Upper lobe of left lung (tissue), 4 donors: Measurements from ENCODE around the gene EEF2.

Experiments used
- EP300 ChIP-seq, 4 donors: sonication (generic); formaldehyde crosslinking; IDR thresholded peaks; one replicate each; pipeline ENCODE4 v1.5.1; 2017; ENCODE audit warnings: antibody characterized with exemption in 4 of 4, control low read depth in 2 of 4
- POLR2A ChIP-seq, 4 donors: fragments of 450-650 bp; IDR thresholded peaks; one replicate each; pipeline ENCODE4 v1.5.1; 2016 to 2017; ENCODE audit warnings: antibody characterized with exemption in 4 of 4, mild to moderate bottlenecking in 2 of 4
- POLR2AphosphoS5 ChIP-seq, 2 donors: sonication (generic); formaldehyde crosslinking; IDR thresholded peaks; one replicate each; pipeline ENCODE4 v1.5.1; 2017; ENCODE audit warnings: antibody characterized with exemption in 2 of 2
- TF ChIP-seq, protein P1 (sequence below), 6 experiments: fragments of 450-650 bp in 4 of 6; fragments of 200-600 bp in 2 of 6; sonication (generic) in 2 of 6; IDR thresholded peaks; one replicate each; pipeline ENCODE4 v1.5.1; 2016 to 2019; ENCODE audit warnings: antibody characterized with exemption in 6 of 6

DNA sequence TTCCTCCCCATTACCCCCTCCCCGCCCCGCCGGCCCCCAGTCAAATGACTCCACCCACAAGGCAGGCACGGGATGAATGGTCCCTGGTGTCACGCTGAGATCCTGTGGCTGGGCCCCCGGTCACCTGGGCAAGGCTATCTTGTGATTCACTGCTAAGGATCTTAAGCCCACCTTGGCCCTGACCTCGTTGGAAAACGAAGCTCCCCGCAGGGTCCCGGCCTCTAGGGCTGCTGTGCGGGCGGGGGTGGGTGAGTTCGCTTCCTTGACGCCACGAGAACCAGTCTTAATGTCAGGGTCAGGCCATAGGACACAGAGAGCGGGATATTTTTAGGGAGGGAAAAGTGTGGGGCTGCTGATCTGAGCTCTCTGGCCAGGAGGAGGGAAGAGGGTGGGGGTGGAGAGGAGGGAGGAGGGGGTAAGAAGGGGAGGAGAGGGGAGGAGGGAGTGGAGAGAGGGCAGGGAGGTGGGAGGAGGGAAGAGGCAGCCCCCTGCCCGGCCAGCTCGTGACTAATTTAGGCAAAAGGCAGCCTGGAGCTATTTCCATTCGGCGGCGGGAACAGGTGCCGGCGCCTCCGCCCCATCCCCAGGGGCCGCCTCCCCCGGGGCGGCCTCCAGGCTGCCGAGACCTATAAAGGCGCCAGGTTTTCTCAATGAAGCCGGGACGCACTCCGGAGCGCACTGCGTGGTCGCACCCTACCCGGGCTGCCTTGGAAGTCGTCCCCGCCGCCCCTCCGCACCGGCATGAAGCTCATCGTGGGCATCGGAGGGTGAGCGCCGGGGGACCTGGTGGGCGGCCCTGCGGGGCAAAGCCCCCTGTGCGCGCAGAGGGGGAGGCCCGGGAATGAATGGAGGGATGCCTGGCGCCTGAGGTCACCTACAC, 52.1 kb downstream of the EEF2 start, which contains the start of gene NMRK2:
- TF ChIP-seq POLR2AphosphoS5 (IDR thresholded peaks at IDR 0.05): no peak
- no peak for TF ChIP-seq EP300 (IDR thresholded peaks at IDR 0.05)
- TF ChIP-seq, protein P1, sequence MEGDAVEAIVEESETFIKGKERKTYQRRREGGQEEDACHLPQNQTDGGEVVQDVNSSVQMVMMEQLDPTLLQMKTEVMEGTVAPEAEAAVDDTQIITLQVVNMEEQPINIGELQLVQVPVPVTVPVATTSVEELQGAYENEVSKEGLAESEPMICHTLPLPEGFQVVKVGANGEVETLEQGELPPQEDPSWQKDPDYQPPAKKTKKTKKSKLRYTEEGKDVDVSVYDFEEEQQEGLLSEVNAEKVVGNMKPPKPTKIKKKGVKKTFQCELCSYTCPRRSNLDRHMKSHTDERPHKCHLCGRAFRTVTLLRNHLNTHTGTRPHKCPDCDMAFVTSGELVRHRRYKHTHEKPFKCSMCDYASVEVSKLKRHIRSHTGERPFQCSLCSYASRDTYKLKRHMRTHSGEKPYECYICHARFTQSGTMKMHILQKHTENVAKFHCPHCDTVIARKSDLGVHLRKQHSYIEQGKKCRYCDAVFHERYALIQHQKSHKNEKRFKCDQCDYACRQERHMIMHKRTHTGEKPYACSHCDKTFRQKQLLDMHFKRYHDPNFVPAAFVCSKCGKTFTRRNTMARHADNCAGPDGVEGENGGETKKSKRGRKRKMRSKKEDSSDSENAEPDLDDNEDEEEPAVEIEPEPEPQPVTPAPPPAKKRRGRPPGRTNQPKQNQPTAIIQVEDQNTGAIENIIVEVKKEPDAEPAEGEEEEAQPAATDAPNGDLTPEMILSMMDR (IDR thresholded peaks at IDR 0.05): no peak
- no peak for TF ChIP-seq POLR2A (IDR thresholded peaks at IDR 0.05)
